ENCODE measurements around the gene RPUSD4. TPM values are rescaled to one million over a fixed set of nuclear protein-coding genes. Genes with fewer than 3 reads are reported as not detected.
"Not testable (repeated sequence)": the region's sequence is repeated elsewhere in the genome, so short reads cannot be mapped to it uniquely, and the experiment has no call there.

RPUSD4 gene, protein sequence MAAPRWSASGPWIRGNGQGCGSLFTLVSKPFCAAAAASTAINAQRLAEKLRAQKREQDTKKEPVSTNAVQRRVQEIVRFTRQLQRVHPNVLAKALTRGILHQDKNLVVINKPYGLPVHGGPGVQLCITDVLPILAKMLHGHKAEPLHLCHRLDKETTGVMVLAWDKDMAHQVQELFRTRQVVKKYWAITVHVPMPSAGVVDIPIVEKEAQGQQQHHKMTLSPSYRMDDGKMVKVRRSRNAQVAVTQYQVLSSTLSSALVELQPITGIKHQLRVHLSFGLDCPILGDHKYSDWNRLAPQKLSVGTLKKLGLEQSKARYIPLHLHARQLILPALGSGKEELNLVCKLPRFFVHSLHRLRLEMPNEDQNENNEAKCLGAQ
- 47.6 and 52.7 TPM in 2 replicates for total RNA-seq (2014; rRNA removed; shearing (Covaris generic))

DNA sequence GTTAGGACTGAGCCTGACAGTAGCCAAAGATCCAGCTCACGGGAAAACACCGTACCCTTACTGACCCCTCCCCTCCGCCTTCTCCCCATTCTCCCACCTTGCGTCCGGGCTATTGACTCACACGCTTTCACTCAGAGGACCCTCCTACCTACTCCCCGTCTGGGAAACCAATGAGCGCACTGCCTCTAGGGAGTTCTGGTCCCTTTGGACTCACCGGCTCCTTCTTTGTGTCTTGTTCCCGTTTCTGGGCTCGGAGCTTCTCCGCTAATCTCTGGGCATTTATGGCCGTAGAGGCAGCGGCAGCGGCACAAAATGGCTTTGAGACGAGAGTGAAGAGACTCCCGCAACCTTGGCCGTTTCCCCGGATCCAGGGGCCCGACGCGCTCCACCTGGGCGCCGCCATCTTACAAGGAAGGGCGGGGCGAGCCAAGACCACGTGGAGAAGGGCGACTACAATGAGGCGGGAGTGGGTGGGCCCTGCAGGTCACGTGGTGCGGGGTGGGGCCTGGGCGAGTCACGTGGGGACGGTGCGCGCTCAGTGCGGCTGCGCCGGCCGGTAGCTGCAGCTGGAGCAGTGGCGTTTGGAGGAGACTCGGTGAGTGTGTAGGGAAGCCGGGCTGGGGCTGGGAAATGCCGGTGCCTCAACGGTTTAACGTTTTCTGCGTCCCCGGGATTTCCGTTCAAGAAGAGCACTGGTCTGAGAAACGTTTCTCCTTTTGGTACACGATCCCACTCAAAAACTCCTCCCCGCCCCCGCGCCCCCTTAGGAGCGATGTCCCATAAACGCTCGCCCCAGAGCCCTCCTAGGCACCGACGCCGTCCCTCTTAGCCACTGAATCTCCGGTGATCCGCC, at the start of gene RPUSD4, which contains the start of gene FAM118B:
RPUSD4 (minus strand) TSS at position 415 of the 853 bp plus-strand sequence; CDS start at position 403, 12 bp downstream.
FAM118B (plus strand) TSS at position 547 of the 853 bp plus-strand sequence. CDS start 23,220 bp downstream, outside the sequence.
- DNase-seq (ENCODE audit: low spot score): peak; percentile 99

DNA sequence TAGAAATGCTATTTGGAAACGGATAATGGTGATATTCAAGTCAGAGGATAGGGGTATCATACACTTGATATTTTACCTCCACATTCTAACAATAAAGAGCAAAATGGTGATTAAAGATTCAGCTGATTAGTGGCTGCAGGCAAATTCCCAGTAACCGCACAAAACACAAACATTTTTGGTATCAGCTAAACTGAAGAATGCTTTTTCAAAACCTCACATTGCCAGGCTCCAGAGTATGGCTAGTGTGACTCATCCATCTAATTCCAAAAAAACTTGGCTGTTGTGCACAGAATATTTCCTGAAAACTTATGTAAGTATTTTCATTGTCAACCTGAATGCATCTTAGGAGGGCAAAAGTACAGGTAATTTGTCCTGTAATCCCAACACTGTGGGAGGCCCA, 46.3 kb upstream of the RPUSD4 start:
- no peak for DNase-seq (ENCODE audit: low spot score)

GRCh38 chr11:126257144-126257543, 45.7 kb upstream of the RPUSD4 start:
- no peak for DNase-seq (ENCODE audit: low spot score)

GRCh38 chr11:126256216-126256615, 44.8 kb upstream of the RPUSD4 start:
- DNase-seq (ENCODE audit: low spot score): no peak

GRCh38 chr11:126255507-126255906, 44.1 kb upstream of the RPUSD4 start:
- DNase-seq (ENCODE audit: low spot score): not testable (repeated sequence)

- DNase-seq (ENCODE audit: low spot score): no peak
Observed at GRCh38 chr11:126254819-126255218, 43.4 kb upstream of the RPUSD4 start.

- no peak for DNase-seq (ENCODE audit: low spot score)
Observed at GRCh38 chr11:126253265-126253664, 41.8 kb upstream of the RPUSD4 start.

- DNase-seq (ENCODE audit: low spot score): no peak
Observed at GRCh38 chr11:126246636-126247035, 35.2 kb upstream of the RPUSD4 start.

DNA sequence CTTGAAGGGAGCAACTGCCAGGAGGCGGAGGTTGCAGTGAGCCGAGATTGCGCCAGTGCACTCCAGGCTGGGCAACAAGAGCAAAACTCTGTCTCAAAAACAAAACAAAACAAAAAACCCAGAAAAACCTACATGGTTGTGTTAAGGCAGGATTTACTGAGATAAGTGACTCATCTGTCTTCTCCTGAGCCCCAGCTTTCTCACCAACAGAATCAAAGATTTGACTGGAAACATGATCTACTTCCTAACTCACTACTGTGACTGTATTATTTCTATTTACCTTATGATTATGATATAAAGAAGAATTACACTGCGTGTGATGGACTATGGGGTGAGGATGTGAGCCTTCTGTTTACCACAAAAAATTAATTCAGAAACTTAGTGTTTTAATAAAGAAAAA, 21.9 kb upstream of the RPUSD4 start:
- DNase-seq (ENCODE audit: low spot score): no peak

- no peak for DNase-seq (ENCODE audit: low spot score)
Observed at GRCh38 chr11:126232683-126233082, 21.2 kb upstream of the RPUSD4 start.

GRCh38 chr11:126231725-126232459, 20.4 kb upstream of the RPUSD4 start:
- no peak for DNase-seq (ENCODE audit: low spot score)

DNA sequence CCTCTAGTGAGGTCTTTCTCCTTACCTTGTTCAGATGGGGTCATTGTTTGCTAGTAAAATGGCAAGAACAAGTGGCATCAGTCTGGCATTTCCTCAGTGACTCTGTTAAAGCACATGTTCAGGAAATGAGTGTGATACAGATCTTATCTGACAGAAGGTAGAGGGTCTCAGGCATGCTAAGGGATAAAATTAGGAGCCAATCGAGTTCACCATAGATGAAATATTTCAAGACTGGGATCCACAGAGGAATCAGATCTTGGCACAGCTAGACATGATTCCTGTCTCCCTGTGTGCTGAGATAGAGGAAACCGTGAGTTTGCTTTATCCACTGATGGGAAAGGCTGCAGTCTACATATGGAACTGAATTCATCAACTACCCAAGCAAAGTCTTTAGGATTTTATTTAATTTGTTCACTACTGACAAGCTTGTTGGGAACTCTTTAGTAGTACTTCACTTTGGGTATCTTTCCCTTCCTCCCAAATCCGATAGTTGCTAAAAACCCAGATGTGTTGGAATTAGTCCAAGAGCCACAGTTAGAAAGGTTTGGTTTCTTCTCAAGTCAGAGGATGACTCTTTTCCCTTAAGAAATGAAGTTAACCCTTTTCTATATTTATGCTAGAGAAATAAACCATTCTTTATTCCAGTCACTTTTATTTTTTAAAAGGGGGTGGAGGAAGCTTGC, 18.5 kb upstream of the RPUSD4 start:
- no peak for DNase-seq (ENCODE audit: low spot score)

- no peak for DNase-seq (ENCODE audit: low spot score)
Observed at GRCh38 chr11:126226334-126227084, 15.1 kb upstream of the RPUSD4 start.

DNA sequence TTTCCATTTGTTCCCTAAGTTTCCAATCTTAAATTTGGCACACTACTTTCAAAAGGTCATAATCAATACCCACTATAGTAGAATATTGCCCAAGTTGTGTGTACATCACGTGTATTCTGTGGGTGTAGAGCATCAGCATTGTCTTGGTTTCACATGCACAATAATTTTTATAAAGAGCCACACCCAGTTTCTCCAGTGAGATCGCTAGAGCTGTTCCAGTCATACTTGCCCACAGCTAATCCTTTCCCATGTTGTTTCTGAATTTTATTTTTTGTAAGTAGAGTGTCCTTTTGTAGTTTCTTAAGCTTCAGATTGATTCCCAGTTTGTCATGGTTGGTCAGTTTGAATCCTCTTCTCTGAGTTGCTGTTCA, 13.8 kb upstream of the RPUSD4 start:
- no peak for DNase-seq (ENCODE audit: low spot score)

- DNase-seq (ENCODE audit: low spot score): no peak
Observed at GRCh38 chr11:126224647-126225294, 13.3 kb upstream of the RPUSD4 start.

- DNase-seq (ENCODE audit: low spot score): no peak
Observed at GRCh38 chr11:126219547-126219946, 8.1 kb upstream of the RPUSD4 start.

- no peak for DNase-seq (ENCODE audit: low spot score)
Observed at GRCh38 chr11:126217491-126217890, 6.0 kb upstream of the RPUSD4 start.

DNA sequence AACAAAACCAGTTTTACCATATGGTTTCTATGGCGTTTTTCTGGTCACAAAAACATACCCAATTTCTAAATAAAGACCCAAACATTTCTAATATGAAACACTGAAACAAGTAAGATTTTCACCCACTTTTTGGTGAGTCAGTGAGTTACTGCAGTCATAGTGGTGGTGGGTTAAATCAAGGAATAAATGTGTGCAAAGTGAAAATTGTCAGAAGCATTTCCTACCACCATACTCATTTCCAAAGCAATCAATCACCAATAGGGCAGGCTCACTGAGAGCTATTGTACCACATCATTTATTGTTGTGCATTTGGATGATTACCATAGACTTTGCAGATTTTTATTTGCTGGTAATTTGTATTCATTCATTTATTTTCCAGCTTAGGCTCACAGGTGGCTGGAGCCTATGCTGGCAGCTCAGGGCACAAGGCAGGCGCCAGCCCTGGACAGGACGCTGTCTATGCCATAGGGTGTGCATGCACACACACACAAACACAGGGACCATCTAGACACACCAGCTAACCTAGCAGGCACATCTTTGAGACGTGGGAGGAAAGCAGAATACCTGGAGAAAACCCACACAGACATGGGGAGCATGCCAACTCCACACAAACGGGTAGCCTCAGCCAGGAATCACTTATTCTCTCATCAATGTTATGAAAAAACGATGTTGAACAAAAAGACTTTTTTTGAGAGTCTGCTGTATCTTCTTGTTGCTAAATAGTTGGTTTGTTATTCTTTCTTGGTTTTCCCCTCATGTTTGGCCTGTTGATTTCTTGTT, 5.3 kb upstream of the RPUSD4 start:
- no peak for DNase-seq (ENCODE audit: low spot score)

GRCh38 chr11:126214841-126215240, 3.4 kb upstream of the RPUSD4 start:
- DNase-seq (ENCODE audit: low spot score): peak; percentile 82

Measured in HT-29 (cell line).